Brain pericyte (primary cell): ENCODE results near the gene FBLN2.
A peak's percentile ranks its signal among the peaks of the same experiment; 100 is the strongest.

Experiments
- DNase-seq: peaks from one replicate; pipeline ENCODE4 v3.0.0-alpha.2; 2012; ENCODE audit warnings: low read depth, low spot score

FBLN2 gene

GRCh38 chr3:13532085-13532484 is 16.8 kb upstream of the FBLN2 start:
- no peak for DNase-seq

- no peak for DNase-seq
Observed at GRCh38 chr3:13532631-13533030, 16.3 kb upstream of the FBLN2 start.

DNA sequence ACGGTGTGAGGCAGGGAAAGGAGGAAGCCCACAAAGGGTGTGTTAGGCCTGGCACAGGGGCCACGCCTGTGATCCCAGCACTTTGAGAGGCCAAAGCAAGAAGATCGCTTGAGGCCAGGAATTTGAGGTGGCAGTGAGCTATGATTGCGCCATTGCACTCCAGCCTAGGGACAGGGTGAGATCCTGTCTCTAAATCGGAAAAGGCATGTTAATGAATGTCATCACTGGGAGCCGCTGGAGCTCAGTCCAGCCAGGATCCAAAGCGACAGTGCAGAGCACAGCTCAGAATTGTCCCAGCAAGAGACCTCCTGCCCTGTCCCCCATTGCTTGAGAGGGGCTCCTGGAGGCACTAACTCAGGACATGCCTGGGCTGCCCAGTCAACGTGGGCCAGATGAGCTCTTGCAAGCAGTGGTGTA is 15.0 kb upstream of the FBLN2 start:
- DNase-seq: no peak

GRCh38 chr3:13535526-13535875 is 13.4 kb upstream of the FBLN2 start:
- DNase-seq: no peak

- no peak for DNase-seq
Observed at GRCh38 chr3:13535905-13536304, 13.0 kb upstream of the FBLN2 start.

DNA sequence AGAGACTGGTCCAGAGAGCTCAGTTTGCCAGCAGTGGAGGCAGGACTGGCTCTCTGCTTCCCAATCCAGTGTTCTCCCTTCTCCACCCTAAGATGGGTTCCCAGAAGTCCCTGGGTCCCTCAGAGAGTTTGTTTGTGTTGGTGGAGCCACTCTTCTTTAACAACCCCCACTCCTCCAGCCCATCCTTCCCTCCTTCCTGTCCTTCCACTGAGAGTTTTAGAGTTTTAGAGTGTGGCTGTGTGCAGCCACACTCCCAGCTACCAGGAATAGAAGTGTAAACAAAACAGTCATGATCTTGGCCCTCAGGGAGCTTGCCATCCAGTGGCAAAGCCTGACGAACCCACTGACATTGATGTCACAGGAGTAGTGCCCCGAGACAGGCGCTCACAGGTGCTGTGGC is 12.5 kb upstream of the FBLN2 start:
- DNase-seq: no peak

GRCh38 chr3:13536832-13537231 is 12.1 kb upstream of the FBLN2 start:
- DNase-seq: no peak

DNA sequence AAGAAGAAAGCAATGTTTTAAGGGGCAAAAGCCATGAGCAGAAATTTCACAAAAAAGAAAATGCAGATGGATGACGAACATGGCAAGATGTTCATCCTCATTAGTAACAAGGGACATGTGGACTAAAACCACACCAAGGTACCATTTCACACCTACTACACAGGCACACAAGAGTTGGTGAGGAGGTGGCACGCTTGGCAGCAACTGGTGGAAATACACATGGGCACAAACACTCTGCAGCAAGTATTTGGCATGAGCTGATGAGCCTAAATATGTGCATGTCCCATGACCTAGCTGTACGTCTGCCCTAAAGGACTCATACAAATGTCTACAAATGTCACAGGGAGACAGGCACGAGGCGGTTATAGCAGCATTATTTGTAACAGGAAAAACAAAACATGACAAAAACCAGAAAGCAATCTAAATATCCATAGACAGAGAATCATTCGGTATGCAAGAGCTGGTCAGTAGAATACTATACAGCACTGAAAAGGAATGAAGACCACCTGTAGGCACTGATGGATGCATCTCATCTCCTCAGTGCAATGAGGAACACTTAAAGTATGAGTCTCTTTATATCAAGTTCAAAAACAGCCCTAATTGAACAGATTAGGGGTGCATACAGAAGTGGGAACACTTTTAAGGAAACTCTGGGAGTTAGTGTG is 11.5 kb upstream of the FBLN2 start:
- no peak for DNase-seq

- no peak for DNase-seq
Observed at GRCh38 chr3:13537909-13538296, 11.0 kb upstream of the FBLN2 start.

GRCh38 chr3:13538520-13539291 is 10.2 kb upstream of the FBLN2 start:
- DNase-seq: no peak

- no peak for DNase-seq
Observed at GRCh38 chr3:13539292-13539638, 9.7 kb upstream of the FBLN2 start.

GRCh38 chr3:13539671-13540070 is 9.3 kb upstream of the FBLN2 start:
- DNase-seq: no peak

GRCh38 chr3:13540297-13540995 is 8.5 kb upstream of the FBLN2 start:
- no peak for DNase-seq

GRCh38 chr3:13541691-13542090 is 7.2 kb upstream of the FBLN2 start:
- no peak for DNase-seq

DNA sequence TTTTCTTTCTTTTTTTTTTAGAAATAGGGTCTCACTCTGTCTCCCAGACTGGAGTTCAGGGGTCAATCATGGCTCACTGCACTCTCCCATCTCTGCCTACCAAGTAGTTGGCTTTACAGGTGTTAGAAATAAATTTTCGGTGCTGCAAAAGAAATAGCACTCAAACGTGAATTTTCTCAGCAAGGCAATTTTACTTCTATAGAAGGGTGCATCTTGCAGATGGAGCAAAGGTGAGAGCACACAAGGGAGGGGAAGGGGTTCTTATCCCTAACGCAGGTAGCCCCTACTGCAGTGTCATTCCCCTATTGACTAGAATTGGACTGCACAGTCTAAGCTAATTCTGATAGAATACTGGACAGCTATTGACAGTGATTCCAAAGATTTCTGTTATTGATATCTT is 6.8 kb upstream of the FBLN2 start:
- no peak for DNase-seq

- DNase-seq: peak; percentile 72
Observed at GRCh38 chr3:13543253-13543652, 5.7 kb upstream of the FBLN2 start.

DNA sequence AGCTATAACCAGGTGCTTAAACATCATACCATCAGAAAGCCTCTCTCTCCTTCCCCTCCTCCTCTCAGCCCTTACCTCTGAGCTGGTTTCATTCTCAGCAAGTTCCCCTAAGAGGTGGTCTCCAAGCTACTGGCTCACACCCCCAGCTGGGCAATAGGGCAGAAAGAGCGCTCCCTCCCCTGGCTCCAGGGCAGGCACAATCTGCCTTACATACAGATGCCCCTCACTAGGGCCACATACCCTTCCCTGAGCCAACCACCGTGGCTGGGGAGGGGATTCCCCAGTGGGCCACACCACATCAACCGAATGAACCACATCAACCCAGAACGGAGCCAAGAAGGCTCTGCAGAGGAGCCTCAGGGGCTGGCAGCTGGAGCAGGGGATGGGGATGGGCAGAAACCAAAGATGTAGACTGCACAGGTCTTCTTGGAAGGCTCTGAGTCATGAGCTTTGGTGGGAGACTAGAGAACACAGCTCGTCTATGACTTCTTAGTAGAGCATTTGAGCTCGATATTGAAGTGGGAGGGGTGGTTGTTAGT is 4.6 kb upstream of the FBLN2 start:
- DNase-seq: no peak

DNA sequence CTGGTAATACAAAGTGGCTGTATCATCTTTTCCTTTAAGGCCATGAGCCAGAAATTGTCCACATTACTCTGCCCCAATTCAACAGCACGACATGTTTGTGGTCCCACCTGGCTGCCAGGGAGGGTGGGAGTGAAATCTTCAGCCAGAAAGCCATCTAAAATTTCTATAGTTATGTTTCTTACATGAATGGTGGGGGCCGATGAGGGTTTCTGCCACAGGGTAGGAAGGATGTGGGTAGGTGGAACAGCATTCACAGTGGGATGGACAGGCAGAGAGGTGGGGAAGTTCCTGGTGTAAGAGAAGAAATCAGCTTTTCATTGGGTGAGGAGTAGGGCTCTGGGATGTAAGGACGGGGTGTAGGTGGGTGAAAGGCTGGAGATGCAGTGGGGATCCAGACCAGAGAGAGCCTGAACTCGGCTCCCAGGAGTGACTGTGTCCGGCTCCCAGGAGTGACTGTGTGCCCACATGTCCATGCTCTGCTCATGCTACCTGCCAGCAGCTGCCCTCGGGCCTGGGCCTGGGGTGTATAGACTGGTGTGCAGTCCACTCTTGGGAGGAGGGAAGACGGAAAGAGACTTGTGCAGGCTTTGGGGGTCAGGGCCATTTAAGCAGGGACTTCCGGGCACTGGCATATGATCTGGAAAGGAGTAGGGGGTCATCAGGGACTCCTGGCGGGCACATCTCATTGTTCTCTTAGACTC is 3.8 kb upstream of the FBLN2 start:
- DNase-seq: no peak

GRCh38 chr3:13545952-13546454 is 2.9 kb upstream of the FBLN2 start:
- no peak for DNase-seq

DNA sequence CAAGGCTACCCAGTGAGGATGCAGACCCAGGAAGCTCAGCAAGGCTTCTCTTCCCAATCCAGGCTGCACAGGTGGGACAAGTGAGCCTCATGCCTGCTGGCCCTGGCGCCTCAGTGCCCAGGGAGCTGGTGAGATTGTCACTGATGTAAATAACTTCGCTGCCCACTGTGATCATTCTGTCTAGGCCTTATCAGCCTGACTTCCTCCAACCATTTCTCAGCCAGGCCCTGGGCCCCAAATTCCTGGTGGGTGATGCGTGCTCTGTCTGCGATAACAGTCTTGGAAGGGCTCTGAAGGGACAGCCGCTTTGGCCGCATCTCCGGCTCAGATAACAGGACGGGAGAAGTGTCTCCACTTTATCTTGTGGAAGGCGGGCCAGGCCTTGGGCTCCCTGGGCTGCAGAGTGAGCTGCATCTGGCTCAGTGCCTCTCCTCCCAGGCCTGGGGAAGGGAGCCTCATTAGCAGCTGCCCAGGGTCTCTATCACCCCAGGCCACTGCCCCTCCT is 2.2 kb upstream of the FBLN2 start:
- DNase-seq: no peak

GRCh38 chr3:13547591-13548371 is 1.1 kb upstream of the FBLN2 start:
- no peak for DNase-seq
